GM12874 (cell line): ENCODE measurements around the gene GPNMB.

Experiments used
- CTCF ChIP-seq: IDR thresholded peaks from 2 replicates; pipeline ENCODE4 v1.5.1; 2011; ENCODE audit warnings: low read depth, mild to moderate bottlenecking, control low read depth, low read length, moderate library complexity; ENCODE audit not compliant: insufficient read depth

The GPNMB gene

GRCh38 chr7:23242935-23243334, 3.6 kb upstream of the GPNMB start:
- TF ChIP-seq CTCF, result no peak

GRCh38 chr7:23247046-23247602, 549 bp downstream of the GPNMB start:
- no peak for TF ChIP-seq CTCF

- TF ChIP-seq CTCF, result no peak
These were observed 1.2 kb downstream of the GPNMB start for GRCh38 chr7:23247603-23248335.

- no peak for TF ChIP-seq CTCF
These were observed 2.9 kb downstream of the GPNMB start for GRCh38 chr7:23249486-23249885.

GRCh38 chr7:23254051-23254681, 7.6 kb downstream of the GPNMB start:
- no peak for TF ChIP-seq CTCF

- no peak for TF ChIP-seq CTCF
These were observed 10.2 kb downstream of the GPNMB start for GRCh38 chr7:23256731-23257130.

GRCh38 chr7:23260371-23260770, 13.8 kb downstream of the GPNMB start:
- TF ChIP-seq CTCF, result no peak
